ENCODE results near the gene PRKAG2.

GRCh38 chr7:151895008-151895630 is 18.2 kb upstream of the PRKAG2 start:
- TF ChIP-seq POLR2AphosphoS5 (IDR thresholded peaks at IDR 0.05; ENCODE audit: borderline replicate concordance, low read depth, low read length), result no peak
- no peak for TF ChIP-seq EZH2 (IDR thresholded peaks at IDR 0.05)
- TF ChIP-seq FOXP2 (optimal IDR thresholded peaks at IDR 0.05; ENCODE audit: control extremely low read depth, extremely low read length, insufficient read depth), result no peak

All from SK-N-MC (cell line).